ENCODE results near the gene TBC1D21. TPM values are rescaled to one million over a fixed set of nuclear protein-coding genes. Genes with fewer than 3 reads are reported as not detected.

Gene TBC1D21
- total and polyA plus RNA-seq, 9 of the 15 experiments (the other 6 are each of a cell fraction or from before 2014, with no cell fraction given): not detected

- TF ChIP-seq STAT6 (CRISPR knock-in tag; IDR thresholded peaks at IDR 0.05) (no peak), DEAF1 (CRISPR knock-in tag; IDR thresholded peaks at IDR 0.05) (no peak), ZBTB40 (IDR thresholded peaks at IDR 0.05) (0 out of 2 replicates have a peak, but pooled peaks have one; percentile 33), ZBTB40 (CRISPR knock-in tag; IDR thresholded peaks at IDR 0.05) (no peak), MBD2 (IDR thresholded peaks at IDR 0.05; ENCODE audit: borderline replicate concordance, low read depth) (no peak)
- TF ChIP-seq, protein P1, sequence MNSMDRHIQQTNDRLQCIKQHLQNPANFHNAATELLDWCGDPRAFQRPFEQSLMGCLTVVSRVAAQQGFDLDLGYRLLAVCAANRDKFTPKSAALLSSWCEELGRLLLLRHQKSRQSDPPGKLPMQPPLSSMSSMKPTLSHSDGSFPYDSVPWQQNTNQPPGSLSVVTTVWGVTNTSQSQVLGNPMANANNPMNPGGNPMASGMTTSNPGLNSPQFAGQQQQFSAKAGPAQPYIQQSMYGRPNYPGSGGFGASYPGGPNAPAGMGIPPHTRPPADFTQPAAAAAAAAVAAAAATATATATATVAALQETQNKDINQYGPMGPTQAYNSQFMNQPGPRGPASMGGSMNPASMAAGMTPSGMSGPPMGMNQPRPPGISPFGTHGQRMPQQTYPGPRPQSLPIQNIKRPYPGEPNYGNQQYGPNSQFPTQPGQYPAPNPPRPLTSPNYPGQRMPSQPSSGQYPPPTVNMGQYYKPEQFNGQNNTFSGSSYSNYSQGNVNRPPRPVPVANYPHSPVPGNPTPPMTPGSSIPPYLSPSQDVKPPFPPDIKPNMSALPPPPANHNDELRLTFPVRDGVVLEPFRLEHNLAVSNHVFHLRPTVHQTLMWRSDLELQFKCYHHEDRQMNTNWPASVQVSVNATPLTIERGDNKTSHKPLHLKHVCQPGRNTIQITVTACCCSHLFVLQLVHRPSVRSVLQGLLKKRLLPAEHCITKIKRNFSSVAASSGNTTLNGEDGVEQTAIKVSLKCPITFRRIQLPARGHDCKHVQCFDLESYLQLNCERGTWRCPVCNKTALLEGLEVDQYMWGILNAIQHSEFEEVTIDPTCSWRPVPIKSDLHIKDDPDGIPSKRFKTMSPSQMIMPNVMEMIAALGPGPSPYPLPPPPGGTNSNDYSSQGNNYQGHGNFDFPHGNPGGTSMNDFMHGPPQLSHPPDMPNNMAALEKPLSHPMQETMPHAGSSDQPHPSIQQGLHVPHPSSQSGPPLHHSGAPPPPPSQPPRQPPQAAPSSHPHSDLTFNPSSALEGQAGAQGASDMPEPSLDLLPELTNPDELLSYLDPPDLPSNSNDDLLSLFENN (IDR thresholded peaks at IDR 0.05; ENCODE audit: low read depth in 2 of 2, low read length in 2 of 2): no peak
These were observed 24.3 kb downstream of the TBC1D21 start (continued) for GRCh38 chr15:73897441-73898261.

Data from K562 (cell line).